ENCODE data around the gene INPP4B. TPM values are rescaled to one million over a fixed set of nuclear protein-coding genes. Genes with fewer than 3 reads are reported as not detected.

The INPP4B gene
- total and polyA plus RNA-seq, 9 donors = 1.7 to 14.7 (median 10.7) TPM

DNA sequence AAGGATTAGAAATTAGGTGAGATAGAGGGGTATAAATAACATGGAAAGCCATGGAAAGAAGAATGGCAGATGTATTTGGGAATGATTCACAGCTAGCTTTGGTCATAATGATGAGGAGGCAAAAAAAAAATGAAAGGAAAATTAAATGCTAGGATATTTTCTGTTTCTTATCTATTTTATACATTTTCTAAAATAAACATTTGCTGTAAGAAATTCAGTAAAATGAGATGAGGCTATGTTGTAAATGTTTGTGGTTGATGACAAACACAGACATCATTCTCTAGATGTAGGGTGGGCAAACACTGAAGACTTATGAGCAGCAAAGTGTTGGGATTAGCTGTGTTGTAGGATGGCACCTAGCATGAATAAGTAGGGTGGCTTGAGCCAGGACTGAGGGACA is 802.6 kb downstream of the INPP4B start:
- no peaks in the 10 kb centered on the region for H3K27me3 ChIP-seq
- TF ChIP-seq EP300 (IDR thresholded peaks at IDR 0.05) = no peak
- no peak overlapping the region for H3K27ac ChIP-seq
- H3K36me3 ChIP-seq = no peaks in the 10 kb centered on the region
- H3K4me3 ChIP-seq = no peak overlapping the region
- no peaks in the 10 kb centered on the region for H3K9me3 ChIP-seq
- DNase-seq = no peak
- no peaks in the 10 kb centered on the region for H3K4me1 ChIP-seq (ENCODE audit: insufficient read depth)
- intact Hi-C loops (cut with DNase I) = no loop called here

GRCh38 chr4:142041788-142042187 is 804.3 kb downstream of the INPP4B start:
- no peak for DNase-seq
- WGBS, 3 donors = 90 to 92% (median 92%) methylated on average over 1 of the region's 1 CpG
- intact Hi-C loops (cut with DNase I) = no loop called here
- Histone ChIP-seq H3K36me3 (no peaks in the 10 kb centered on the region), H3K27me3 (no peaks in the 10 kb centered on the region), H3K27ac (no peak overlapping the region), H3K4me1 (ENCODE audit: insufficient read depth) (no peaks in the 10 kb centered on the region), H3K9me3 (no peaks in the 10 kb centered on the region), H3K4me3 (no peak overlapping the region)
- no peak for TF ChIP-seq EP300 (IDR thresholded peaks at IDR 0.05)
- TF ChIP-seq CTCF (IDR thresholded peaks at IDR 0.05) = no peak
- no peak for TF ChIP-seq POLR2A (IDR thresholded peaks at IDR 0.05)

DNA sequence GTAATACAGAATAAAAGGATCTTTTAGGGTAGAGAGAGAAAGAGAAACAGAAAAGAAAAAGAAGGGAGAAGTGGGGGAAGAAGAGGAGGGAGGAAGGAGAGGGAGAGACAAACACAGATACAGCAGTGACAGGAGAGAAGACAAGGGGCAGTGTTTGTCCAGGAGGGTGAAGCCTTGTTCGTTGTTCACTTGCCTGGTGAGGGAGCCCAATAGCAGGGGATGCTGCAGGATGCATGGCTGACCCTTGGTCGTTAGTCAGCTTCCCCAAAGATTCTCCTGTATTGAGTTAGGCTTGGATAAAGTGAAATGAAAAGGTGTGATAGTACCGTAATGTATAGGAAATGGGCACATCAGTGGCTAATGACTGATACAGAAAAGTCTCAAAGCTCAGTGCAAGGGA is 806.1 kb downstream of the INPP4B start:
- Histone ChIP-seq H3K27me3 (no peaks in the 10 kb centered on the region), H3K9me3 (no peaks in the 10 kb centered on the region), H3K4me3 (no peak overlapping the region), H3K27ac (no peak overlapping the region), H3K4me1 (ENCODE audit: insufficient read depth) (no peaks in the 10 kb centered on the region), H3K36me3 (no peaks in the 10 kb centered on the region)
- WGBS, 3 donors = 69 to 72% (median 70%) methylated on average over 3 of the region's 3 CpGs
- TF ChIP-seq POLR2A (IDR thresholded peaks at IDR 0.05) (no peak), CTCF (IDR thresholded peaks at IDR 0.05) (no peak), EP300 (IDR thresholded peaks at IDR 0.05) (no peak)
- DNase-seq = no peak
- intact Hi-C loops (cut with DNase I) = no loop called here

GRCh38 chr4:142036795-142037583 is 809.1 kb downstream of the INPP4B start:
- H3K4me1 ChIP-seq (ENCODE audit: insufficient read depth) = no peaks in the 10 kb centered on the region
- H3K36me3 ChIP-seq = no peaks in the 10 kb centered on the region
- TF ChIP-seq CTCF (IDR thresholded peaks at IDR 0.05) (no peak), POLR2A (IDR thresholded peaks at IDR 0.05) (no peak), EP300 (IDR thresholded peaks at IDR 0.05) (no peak)
- DNase-seq = no peak
- H3K27me3 ChIP-seq = no peaks in the 10 kb centered on the region
- 80 to 86% (median 80%) methylated on average over 4 of the region's 4 CpGs for WGBS, 3 donors
- no peaks in the 10 kb centered on the region for H3K9me3 ChIP-seq
- no peak overlapping the region for H3K4me3 ChIP-seq
- intact Hi-C loops (cut with DNase I) = no loop called here
- H3K27ac ChIP-seq = no peak overlapping the region

GRCh38 chr4:142035566-142035965 is 810.5 kb downstream of the INPP4B start:
- no peak overlapping the region for H3K27ac ChIP-seq
- H3K4me3 ChIP-seq = no peak overlapping the region
- H3K27me3 ChIP-seq = no peaks in the 10 kb centered on the region
- no peaks in the 10 kb centered on the region for H3K9me3 ChIP-seq
- intact Hi-C loops (cut with DNase I) = no loop called here
- no peak for DNase-seq
- no peaks in the 10 kb centered on the region for H3K4me1 ChIP-seq (ENCODE audit: insufficient read depth)
- H3K36me3 ChIP-seq = no peaks in the 10 kb centered on the region
- TF ChIP-seq EP300 (IDR thresholded peaks at IDR 0.05) (no peak), CTCF (IDR thresholded peaks at IDR 0.05) (no peak)

Measured in ovary (tissue), 9 donors.